Ishikawa (cell line): ENCODE measurements around the gene B3GALT4.
A peak's percentile ranks its signal among the peaks of the same experiment; 100 is the strongest.

Experiments used
- CEBPB ChIP-seq: IDR thresholded peaks from 2 replicates; pipeline ENCODE4 v1.6.1; 2012
- CREB1 ChIP-seq: IDR thresholded peaks from 2 replicates; pipeline ENCODE4 v1.6.1; 2012; ENCODE audit warnings: low read depth
- EGR1 ChIP-seq: IDR thresholded peaks from 2 replicates; pipeline ENCODE4 v1.6.1; 2012
- EP300 ChIP-seq: IDR thresholded peaks from 2 replicates; pipeline ENCODE4 v1.6.1; 2012; ENCODE audit warnings: borderline replicate concordance
- FOXM1 ChIP-seq: IDR thresholded peaks from 2 replicates; pipeline ENCODE4 v1.6.1; 2012; ENCODE audit warnings: low read depth, borderline replicate concordance
- MAX ChIP-seq: IDR thresholded peaks from 2 replicates; pipeline ENCODE4 v1.6.1; 2012
- NFIC ChIP-seq: IDR thresholded peaks from 2 replicates; pipeline ENCODE4 v1.6.1; 2012
- RAD21 ChIP-seq: IDR thresholded peaks from 2 replicates; pipeline ENCODE4 v1.6.1; 2012; ENCODE audit warnings: low read depth
- REST ChIP-seq: IDR thresholded peaks from 2 replicates; pipeline ENCODE4 v1.6.1; 2012; ENCODE audit warnings: low read depth, mild to moderate bottlenecking
- TAF1 ChIP-seq: IDR thresholded peaks from 2 replicates; pipeline ENCODE4 v1.6.1; 2012; ENCODE audit warnings: low read depth, mild to moderate bottlenecking
- TCF12 ChIP-seq: IDR thresholded peaks from 2 replicates; pipeline ENCODE4 v1.6.1; 2012; ENCODE audit warnings: low read depth
- TEAD4 ChIP-seq: IDR thresholded peaks from 2 replicates; pipeline ENCODE4 v1.6.1; 2012
- USF1 ChIP-seq: IDR thresholded peaks from 2 replicates; pipeline ENCODE4 v1.6.1; 2012

B3GALT4 gene

GRCh38 chr6:33321227-33321626 lies 44.3 kb downstream of the B3GALT4 start:
- no peak for TF ChIP-seq TEAD4

GRCh38 chr6:33323623-33323948 lies 46.7 kb downstream of the B3GALT4 start:
- TF ChIP-seq USF1 (no peak), TEAD4 (no peak), MAX (0 out of 2 replicates have a peak, but pooled peaks have one; percentile 9), EP300 (no peak), REST (peak; percentile 2; the same call in 1 of the 2 replicates)

GRCh38 chr6:33324125-33324524 lies 47.2 kb downstream of the B3GALT4 start:
- TF ChIP-seq MAX: no peak
- TF ChIP-seq TCF12: no peak
- no peak for TF ChIP-seq FOXM1
- TF ChIP-seq USF1: no peak
- no peak for TF ChIP-seq TAF1
- TF ChIP-seq NFIC: no peak
- TF ChIP-seq TEAD4: no peak
- TF ChIP-seq CEBPB: no peak
- no peak for TF ChIP-seq CREB1
- no peak for TF ChIP-seq EGR1
- TF ChIP-seq REST: no peak
- no peak for TF ChIP-seq RAD21
